Gastroesophageal sphincter (tissue), 4 donors: ENCODE data around the gene SLC25A15. TPM values are rescaled to one million over a fixed set of nuclear protein-coding genes. Genes with fewer than 3 reads are reported as not detected.
A peak's percentile ranks its signal among the peaks of the same experiment; 100 is the strongest.
"Not testable (repeated sequence)": the region's sequence is repeated elsewhere in the genome, so short reads cannot be mapped to it uniquely, and the experiment has no call there.

ENCODE experiments used
- ATAC-seq: fragments of 150-250 bp; one replicate; pipeline ENCODE4 v1.9.1; 2016; ENCODE audit warnings: mild to moderate bottlenecking, moderate library complexity
- H3K27ac ChIP-seq, 4 donors: fragments of 200-600 bp; sonication (generic) in 3 of 4; 1 replicate in 3 of 4; 2 replicates in 1 of 4; pipeline ENCODE4 v1.5.1; 2016 to 2019
- H3K27me3 ChIP-seq: fragments of 200-600 bp; sonication (generic); one replicate; pipeline ENCODE4 v1.5.1; 2019
- H3K36me3 ChIP-seq, 2 donors: fragments of 200-600 bp; sonication (generic); one replicate each; pipeline ENCODE4 v1.5.1; 2019; ENCODE audit warnings: control low read depth in 1 of 2
- H3K4me1 ChIP-seq, 3 donors: fragments of 200-600 bp; sonication (generic); 1 replicate in 2 of 3; 2 replicates in 1 of 3; pipeline ENCODE4 v1.5.1; 2016 to 2019; ENCODE audit warnings: control low read depth in 2 of 3
- H3K4me3 ChIP-seq, 2 donors: fragments of 200-600 bp; sonication (generic); one replicate each; pipeline ENCODE4 v1.5.1; 2019; ENCODE audit warnings: mild to moderate bottlenecking in 1 of 2, moderate library complexity in 1 of 2
- H3K9me3 ChIP-seq, 3 donors: fragments of 200-600 bp; sonication (generic); one replicate each; pipeline ENCODE4 v1.5.1; 2017 to 2019; ENCODE audit warnings: control low read depth in 2 of 3
- CTCF ChIP-seq, 4 experiments: fragments of 200-600 bp in 2 of 4; fragments of 450-650 bp in 2 of 4; sonication (generic) in 1 of 4; IDR thresholded peaks; one replicate each; pipeline ENCODE4 v1.5.1; 2017 to 2019; ENCODE audit warnings: antibody characterized with exemption in 4 of 4, mild to moderate bottlenecking in 2 of 4, moderate library complexity in 2 of 4
- EP300 ChIP-seq: sonication (generic); formaldehyde crosslinking; IDR thresholded peaks from one replicate; pipeline ENCODE4 v1.6.1; 2017; ENCODE audit warnings: antibody characterized with exemption, mild to moderate bottlenecking
- POLR2A ChIP-seq, 2 donors: fragments of 450-650 bp; IDR thresholded peaks; one replicate each; pipeline ENCODE4 v1.6.1; 2017; ENCODE audit warnings: antibody characterized with exemption in 2 of 2, mild to moderate bottlenecking in 2 of 2, moderate library complexity in 1 of 2
- POLR2AphosphoS5 ChIP-seq: sonication (generic); formaldehyde crosslinking; IDR thresholded peaks from one replicate; pipeline ENCODE4 v1.6.1; 2017; ENCODE audit warnings: antibody characterized with exemption
- WGBS, 2 donors: methylation state at CpG; one replicate each; pipeline ENCODE4 v1.1.5; 2018; ENCODE audit warnings: low coverage in 1 of 2; 5-methylcytosine and 5-hydroxymethylcytosine counted together
- total RNA-seq, 4 donors: library from RNA; depleted of rRNA; stranded (reverse); fragments of >200 nt; gene quantifications; one replicate each; pipeline ENCODE4 v1.1.0, GENCODE V29; 2016

SLC25A15 gene
- total RNA-seq, 4 donors from 2014 or later, result 1.8 to 14.4 (median 3.0) TPM

- no peak overlapping the region for H3K27ac ChIP-seq
- no peaks in the 10 kb centered on the region for H3K36me3 ChIP-seq
- no peak overlapping the region for H3K4me3 ChIP-seq
- no peak for ATAC-seq
- peaks cover 0 to 20% (median 9%) of the 10 kb centered on the region in 3 donors for H3K4me1 ChIP-seq
- H3K9me3 ChIP-seq, result no peaks in the 10 kb centered on the region
- WGBS, 2 donors, result 72 to 89% methylated on average over 2 to 4 of the region's 4 CpGs
- H3K27me3 ChIP-seq, result no peaks in the 10 kb centered on the region
- no peak for TF ChIP-seq EP300
Measured at GRCh38 chr13:40786568-40786996, 2.8 kb upstream of the SLC25A15 start.

GRCh38 chr13:40787062-40787461 is 2.3 kb upstream of the SLC25A15 start:
- WGBS, 2 donors, result 81 to 87% methylated on average over 4 to 5 of the region's 5 CpGs
- no peak for TF ChIP-seq CTCF (IDR thresholded peaks at IDR 0.05)

GRCh38 chr13:40788540-40789274 is 704 bp upstream of the SLC25A15 start:
- H3K36me3 ChIP-seq, ATAC-seq, H3K9me3 ChIP-seq, H3K27me3 ChIP-seq: not testable (repeated sequence)
- peak overlapping the region; percentile 45 to 76 for H3K4me3 ChIP-seq
- 60 to 73% methylated on average over 6 to 15 of the region's 18 CpGs for WGBS, 2 donors
- H3K4me1 ChIP-seq, result peaks cover 0 to 20% (median 9%) of the 10 kb centered on the region in 3 donors
- peak overlapping the region; percentile 39 to 87 (median 83) for H3K27ac ChIP-seq

More at GRCh38 chr13:40787062-40787461, 2.3 kb upstream of the SLC25A15 start:
- no peak overlapping the region for H3K27ac ChIP-seq
- H3K36me3 ChIP-seq, result no peaks in the 10 kb centered on the region
- no peak for ATAC-seq
- H3K4me1 ChIP-seq, result peaks cover 0 to 20% (median 9%) of the 10 kb centered on the region in 3 donors
- no peak overlapping the region for H3K4me3 ChIP-seq
- H3K9me3 ChIP-seq, result no peaks in the 10 kb centered on the region
- H3K27me3 ChIP-seq, result no peaks in the 10 kb centered on the region

GRCh38 chr13:40790154-40790616 is 774 bp downstream of the SLC25A15 start:
- H3K36me3 ChIP-seq, result peaks cover 0 to 23% of the 10 kb centered on the region in 2 donors
- peaks cover 0 to 20% (median 9%) of the 10 kb centered on the region in 3 donors for H3K4me1 ChIP-seq
- 26 to 42% methylated on average over 2 to 6 of the region's 9 CpGs for WGBS, 2 donors
- no peaks in the 10 kb centered on the region for H3K9me3 ChIP-seq
- H3K4me3 ChIP-seq, result peak overlapping the region; percentile 45 to 76
- ATAC-seq, result peak; percentile 9
- TF ChIP-seq EP300, result no peak
- no peak for TF ChIP-seq CTCF (IDR thresholded peaks at IDR 0.05)
- TF ChIP-seq POLR2A (IDR thresholded peaks at IDR 0.05), result no peak
- TF ChIP-seq POLR2AphosphoS5, result no peak
- H3K27me3 ChIP-seq, result no peaks in the 10 kb centered on the region
- peak overlapping the region in 3 of 4 donors; percentile 80 to 87 (median 86) for H3K27ac ChIP-seq

- Histone ChIP-seq H3K36me3 (peaks cover 0 to 39% of the 10 kb centered on the region in 2 donors), H3K4me1 (peaks cover 0 to 20% (median 9%) of the 10 kb centered on the region in 3 donors), H3K9me3 (no peaks in the 10 kb centered on the region), H3K4me3 (no peak overlapping the region), H3K27me3 (no peaks in the 10 kb centered on the region), H3K27ac (no peak overlapping the region)
- no peak for ATAC-seq
- no peak for TF ChIP-seq POLR2AphosphoS5
- TF ChIP-seq CTCF (IDR thresholded peaks at IDR 0.05), result no peak
- TF ChIP-seq POLR2A (IDR thresholded peaks at IDR 0.05), result no peak
- no peak for TF ChIP-seq EP300
- 88 to 98% methylated on average over 6 to 7 of the region's 10 CpGs for WGBS, 2 donors
Measured at GRCh38 chr13:40792284-40793051, 3.1 kb downstream of the SLC25A15 start.
